ENCODE results near the gene DAB2IP.
"Not testable (repeated sequence)": the region's sequence is repeated elsewhere in the genome, so short reads cannot be mapped to it uniquely, and the experiment has no call there.

DAB2IP gene

DNA sequence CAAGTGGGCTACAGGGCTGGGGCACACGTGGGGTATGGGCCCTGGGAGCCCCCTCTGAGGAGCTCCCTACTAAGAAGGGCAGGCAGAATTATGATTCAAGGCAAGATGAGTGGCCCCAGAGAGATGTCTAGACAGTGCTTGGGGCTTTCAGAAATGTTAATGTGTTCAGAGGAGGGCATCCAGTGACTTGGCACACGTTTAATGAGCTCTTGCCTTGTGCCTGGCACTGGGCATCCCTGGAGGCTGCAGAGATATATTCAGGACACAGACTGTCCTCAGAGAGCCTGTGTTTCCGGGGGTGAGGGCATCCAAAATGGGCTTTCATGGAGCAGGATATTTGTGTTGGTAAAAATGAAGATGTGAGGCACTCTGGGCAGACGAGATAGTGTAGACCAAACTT lies 25.4 kb upstream of the DAB2IP start:
- DNase-seq: no peak

DNA sequence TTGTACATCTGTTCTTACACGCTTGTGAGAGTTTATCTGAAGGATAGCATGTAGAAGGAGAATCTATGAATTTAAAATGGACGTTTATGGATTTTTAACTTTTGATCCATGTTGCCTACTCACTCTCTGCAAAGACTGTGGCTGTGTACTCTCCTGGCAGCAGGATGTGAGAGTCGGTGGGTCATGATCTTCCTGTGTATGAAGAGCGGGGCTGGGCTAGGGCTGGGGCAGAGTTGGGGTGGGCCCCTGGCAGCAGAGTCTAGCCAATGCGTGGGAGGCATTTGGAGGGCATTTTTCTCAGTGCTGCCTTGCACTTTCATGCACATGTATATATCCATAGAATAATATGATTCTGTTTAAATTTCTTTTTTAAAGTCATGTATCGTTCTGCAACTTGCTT lies 24.0 kb upstream of the DAB2IP start:
- DNase-seq: no peak

DNA sequence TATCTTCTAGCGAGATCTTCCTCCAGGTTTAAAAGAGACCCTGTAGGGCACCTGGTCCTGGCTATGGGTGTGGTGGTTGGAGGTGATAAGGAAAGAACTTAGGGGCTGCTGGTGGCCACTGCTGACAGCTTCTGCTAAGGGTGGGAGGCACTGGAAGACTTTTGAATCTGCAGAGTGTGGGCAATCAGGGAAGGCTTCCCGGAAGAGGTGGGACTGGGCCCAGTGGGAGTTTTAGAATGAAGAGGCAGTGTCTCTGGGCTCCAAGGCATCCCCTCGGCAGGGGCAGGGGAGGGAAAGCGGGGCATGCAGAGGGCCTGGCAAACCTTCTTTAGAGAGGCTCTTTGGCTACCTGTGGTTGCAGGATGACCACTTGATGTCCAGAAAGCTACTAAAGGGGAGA lies 23.0 kb upstream of the DAB2IP start:
- DNase-seq: no peak

GRCh38 chr9:121631115-121631514 lies 20.3 kb upstream of the DAB2IP start:
- no peak for DNase-seq

DNA sequence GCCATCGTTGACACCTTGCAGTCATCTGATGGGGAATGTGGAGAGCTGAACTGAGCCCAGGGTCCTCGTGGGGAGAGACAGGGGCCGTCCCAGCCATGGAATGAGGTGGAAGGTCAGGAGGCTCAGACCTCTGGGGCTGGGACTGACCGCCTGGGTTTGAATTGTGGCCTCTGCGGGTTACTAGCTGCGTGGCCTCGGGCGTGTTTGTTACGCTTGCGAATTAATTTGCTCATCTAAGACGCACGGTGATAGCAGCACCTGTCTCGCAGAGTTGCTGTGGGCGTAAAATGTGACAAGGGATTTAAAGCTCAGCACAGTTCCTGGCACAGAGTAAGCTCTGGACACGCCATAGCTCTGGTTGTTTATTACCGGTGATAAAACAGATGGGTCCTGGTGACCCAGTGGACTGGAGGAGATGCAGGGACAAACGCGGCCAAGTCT lies 19.4 kb upstream of the DAB2IP start:
- DNase-seq: no peak

GRCh38 chr9:121633119-121633714 lies 18.2 kb upstream of the DAB2IP start:
- DNase-seq: no peak

DNA sequence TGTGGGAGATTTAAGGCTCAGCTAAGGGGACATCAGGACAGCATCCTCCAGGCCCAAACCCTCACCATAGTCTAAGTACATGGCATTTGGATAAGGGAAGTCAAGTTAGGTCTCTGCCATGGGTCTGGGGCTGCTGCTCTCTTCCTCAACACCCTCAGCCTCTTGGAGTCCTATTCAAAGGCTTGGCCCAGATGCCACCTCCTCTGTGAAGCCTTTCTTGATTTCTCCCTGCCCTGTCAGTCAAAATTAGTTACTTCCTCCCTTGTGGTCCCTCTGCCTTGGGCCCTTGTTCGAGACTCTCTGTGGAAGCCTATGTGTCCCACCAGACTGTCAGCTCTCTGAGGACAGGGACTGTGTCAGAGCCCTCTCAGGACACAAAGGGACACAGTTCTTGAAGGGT lies 17.7 kb upstream of the DAB2IP start:
- no peak for DNase-seq

DNA sequence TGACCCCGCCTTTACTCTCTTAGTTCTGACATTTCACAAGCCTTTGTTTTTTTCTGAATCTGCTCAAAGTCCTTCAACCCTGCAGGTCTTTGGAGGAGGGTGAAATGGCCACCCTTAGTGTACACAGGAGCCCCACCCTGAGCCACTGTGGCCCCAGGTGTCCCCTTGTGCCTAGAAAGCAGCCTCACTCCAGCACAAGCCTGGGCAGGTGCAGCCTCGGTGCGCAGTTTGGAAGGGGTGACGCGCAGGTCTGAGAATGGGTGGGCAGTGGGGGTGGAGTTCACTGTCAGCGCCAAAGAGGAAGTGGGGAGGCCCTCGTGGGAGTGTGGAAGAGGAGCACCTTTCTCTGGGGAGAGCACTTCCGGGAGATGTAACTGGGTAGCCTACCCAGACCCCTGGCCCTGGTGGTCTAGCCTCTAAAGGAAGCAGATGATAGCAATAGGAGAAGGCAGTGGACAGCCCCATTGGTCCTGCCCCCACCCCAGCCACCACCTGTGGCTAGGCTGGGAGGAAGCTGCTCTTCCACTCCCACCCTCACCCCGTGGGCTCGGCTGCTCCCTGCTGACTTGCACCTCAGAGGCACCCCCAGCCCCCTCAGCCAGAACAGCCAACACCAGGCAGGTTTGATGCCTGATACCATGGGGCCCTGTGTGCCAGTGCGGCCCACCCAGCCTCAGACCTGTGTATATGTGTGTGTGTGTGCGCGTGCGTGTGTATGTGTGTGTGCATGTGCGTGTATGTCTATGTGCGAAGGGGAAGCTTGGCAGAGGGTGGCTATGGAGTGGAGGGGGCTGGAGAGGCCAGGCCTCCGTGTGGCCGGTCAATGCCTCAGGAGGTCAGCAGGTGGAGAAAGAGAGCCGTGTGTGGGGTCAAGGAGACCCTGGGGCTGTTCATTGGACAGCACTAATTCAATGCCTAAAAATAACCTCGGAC lies 16.8 kb upstream of the DAB2IP start:
- DNase-seq: peak; percentile 27

- DNase-seq: no peak
Observed at GRCh38 chr9:121635300-121635876, 16.0 kb upstream of the DAB2IP start.

GRCh38 chr9:121636341-121636865 lies 15.0 kb upstream of the DAB2IP start:
- no peak for DNase-seq

- no peak for DNase-seq
Observed at GRCh38 chr9:121636978-121637712, 14.3 kb upstream of the DAB2IP start.

GRCh38 chr9:121637713-121638220 lies 13.7 kb upstream of the DAB2IP start:
- no peak for DNase-seq

DNA sequence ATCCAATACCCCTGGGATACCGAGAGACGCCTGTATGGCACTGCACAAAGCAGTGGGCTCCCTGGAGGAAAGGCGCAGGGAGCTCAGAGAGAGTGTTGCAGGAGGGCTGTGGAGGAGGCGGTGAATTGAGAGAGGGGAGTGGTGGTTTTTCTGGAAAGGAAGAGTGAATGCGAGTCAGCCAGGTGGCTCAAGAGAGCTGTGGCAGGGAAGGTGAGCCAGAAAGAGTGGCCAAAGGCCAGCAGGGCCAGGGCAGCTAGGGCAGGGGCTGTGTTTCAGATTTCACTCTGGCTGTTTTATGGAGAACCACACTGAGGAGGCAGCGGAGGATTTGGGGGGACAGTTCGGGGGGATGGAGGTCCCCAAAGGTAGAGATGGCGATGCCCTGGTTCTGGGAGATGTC lies 13.0 kb upstream of the DAB2IP start:
- DNase-seq: no peak

GRCh38 chr9:121638901-121639592 lies 12.4 kb upstream of the DAB2IP start:
- no peak for DNase-seq

DNA sequence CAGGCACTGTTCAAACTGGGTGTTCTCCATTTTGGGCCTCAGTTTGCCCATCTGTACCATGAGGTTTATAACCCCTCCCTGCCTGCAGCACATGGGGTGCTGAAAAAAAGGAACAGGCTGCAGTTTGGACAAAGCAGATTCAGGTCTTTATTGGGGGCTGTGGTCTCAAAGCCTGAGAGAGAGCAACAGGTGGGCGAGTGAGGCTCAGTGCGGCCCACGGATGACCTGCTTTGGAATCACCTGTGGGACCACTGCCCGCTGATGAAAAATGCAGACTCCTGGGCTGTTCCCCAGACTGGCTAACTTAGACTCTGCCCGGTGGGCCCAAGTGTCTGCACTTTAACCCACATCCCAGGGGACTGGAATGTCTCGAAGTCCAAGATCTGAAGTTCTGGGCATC lies 11.8 kb upstream of the DAB2IP start:
- no peak for DNase-seq

- no peak for DNase-seq
Observed at GRCh38 chr9:121640076-121640475, 11.4 kb upstream of the DAB2IP start.

DNA sequence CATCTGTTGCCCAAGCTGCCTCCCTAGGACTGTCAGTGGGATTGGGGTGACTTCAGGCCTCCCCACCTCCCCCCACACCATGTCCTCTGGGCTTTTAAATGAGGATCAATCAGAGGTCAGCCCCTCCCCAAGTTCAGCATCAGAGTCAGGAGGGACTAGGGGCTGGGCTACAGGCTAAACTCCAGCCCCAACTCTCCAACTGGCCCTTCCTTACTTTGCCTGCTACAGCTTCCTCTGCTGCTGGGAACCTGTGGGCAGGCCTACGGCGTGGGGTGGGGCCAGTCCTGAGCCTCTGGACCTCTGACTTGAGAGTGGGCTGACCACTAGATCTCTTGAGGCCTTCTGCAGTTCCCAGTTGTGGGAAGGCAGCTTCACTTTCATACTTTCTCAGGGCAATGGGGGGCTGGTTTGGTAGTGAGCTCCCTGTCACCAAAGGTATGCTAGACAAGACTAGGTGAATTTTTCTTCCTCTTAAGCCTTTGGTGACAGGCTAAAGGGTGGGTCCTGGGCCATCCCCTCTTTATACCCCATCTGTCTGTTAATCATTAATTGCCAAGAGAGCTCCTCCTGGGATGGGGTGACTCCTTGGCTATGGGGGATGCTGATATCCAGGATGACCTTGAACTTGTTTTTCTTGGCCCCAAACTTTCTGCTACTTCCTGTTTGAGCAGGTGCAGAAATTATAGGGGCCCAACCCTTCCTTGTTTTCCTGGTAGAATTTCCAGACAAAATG lies 10.8 kb upstream of the DAB2IP start:
- no peak for DNase-seq

DNA sequence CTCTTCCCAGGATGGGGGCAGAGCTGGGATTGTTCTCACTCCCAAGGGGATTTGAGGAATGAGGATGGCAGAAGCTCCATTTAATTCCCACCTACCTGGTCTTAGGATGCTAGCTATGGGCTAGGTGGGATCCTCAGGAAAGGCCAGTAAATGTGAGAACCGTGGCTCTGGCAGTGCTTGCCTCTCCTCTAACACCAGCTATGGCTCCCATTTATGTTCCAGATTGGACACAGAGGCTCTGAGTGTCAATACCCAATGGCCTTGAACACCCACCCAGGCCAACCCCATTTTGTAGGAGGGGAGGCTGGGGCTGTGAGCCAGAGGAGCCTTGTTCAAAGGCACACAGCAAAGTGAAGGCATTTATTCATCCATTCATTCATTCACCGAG lies 10.2 kb upstream of the DAB2IP start:
- DNase-seq: no peak

GRCh38 chr9:121642758-121643157 lies 8.7 kb upstream of the DAB2IP start:
- DNase-seq: no peak

DNA sequence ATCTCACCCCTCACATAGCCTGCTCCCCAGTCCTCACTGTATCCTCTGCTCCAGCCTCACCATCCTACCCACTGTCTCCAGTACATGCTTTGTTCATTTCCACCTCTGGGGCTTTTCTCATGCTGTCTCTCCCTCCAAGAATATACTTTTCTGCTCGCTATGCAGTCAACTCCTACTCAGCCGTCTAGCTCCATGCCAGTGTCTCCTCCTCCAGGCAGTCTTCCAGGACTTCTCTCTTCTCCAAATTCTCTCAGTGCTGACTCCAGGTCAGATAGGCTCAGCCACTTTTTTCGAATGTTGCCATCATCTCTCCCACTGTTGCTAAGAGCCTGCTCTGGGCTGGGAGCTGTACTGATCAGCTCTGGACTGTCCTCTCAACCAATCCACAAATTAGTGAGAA lies 8.0 kb upstream of the DAB2IP start:
- DNase-seq: no peak

GRCh38 chr9:121644040-121644439 lies 7.4 kb upstream of the DAB2IP start:
- DNase-seq: not testable (repeated sequence)

DNA sequence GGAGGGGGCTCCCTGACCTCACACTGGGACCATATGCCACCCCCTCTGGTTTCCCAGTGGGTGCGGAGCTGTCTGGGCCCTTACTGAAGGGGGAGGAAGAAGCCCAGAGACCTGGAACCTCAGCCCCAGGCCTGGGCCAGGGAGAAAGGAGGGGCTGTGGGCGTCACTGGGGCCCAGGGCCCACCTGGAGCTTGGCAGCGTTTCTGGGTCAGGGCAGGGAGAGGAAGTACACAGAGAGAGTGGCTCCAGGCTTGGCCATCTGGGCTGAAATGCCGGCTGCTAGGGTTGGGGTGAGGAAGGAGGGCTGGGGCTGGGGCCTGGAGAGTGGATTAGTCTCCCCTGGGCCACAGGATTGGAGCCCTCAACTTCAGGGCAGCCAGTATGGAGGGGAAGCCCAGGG lies 6.4 kb upstream of the DAB2IP start:
- DNase-seq: no peak
